ENCODE results near the gene NEUROD1.

DNA sequence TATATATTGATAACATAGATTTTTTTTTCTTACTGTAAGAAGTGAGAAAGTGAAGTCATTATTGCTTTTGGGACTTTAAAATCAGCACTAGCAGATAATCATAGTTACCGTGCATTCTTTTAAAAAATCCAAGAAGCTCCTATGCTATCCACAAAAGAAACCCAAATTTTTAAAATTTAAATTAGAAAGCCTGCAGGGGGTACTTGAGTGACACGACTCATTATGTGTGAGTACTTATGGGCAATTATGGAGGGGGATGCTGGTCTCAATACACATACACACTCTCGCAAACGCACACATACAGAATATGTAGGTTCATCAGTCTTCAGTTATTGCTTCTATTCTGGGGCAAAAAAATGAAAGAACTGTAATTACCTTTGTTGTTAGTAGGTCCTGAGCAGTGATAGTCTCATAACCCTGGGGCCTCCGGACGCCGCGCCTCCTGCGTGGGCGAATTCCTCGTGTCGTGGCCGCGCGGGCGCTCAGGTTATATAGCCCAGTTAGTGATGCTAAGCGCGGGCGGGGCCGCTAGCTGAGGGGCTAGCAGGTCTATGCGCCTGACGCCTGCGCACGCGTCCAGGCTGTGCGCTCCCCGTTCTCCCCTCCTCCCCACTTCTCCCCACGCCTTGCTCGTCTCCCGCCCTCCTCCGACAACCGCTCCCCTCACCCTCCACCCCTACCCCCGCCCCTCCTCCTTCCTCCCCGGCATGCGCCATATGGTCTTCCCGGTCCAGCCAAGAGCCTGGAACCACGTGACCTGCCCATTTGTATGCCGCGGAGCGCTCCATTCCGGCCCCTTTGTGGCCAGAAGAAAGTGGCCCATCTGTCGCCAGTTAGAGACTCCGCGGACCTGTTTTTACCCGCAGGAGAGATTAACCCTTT lies at the start of gene NEUROD1:
- TF ChIP-seq, protein P1, sequence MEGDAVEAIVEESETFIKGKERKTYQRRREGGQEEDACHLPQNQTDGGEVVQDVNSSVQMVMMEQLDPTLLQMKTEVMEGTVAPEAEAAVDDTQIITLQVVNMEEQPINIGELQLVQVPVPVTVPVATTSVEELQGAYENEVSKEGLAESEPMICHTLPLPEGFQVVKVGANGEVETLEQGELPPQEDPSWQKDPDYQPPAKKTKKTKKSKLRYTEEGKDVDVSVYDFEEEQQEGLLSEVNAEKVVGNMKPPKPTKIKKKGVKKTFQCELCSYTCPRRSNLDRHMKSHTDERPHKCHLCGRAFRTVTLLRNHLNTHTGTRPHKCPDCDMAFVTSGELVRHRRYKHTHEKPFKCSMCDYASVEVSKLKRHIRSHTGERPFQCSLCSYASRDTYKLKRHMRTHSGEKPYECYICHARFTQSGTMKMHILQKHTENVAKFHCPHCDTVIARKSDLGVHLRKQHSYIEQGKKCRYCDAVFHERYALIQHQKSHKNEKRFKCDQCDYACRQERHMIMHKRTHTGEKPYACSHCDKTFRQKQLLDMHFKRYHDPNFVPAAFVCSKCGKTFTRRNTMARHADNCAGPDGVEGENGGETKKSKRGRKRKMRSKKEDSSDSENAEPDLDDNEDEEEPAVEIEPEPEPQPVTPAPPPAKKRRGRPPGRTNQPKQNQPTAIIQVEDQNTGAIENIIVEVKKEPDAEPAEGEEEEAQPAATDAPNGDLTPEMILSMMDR (IDR thresholded peaks at IDR 0.05; ENCODE audit: borderline replicate concordance, extremely low read depth, low read length, poor library complexity, severe bottlenecking) = no peak
- no peak for TF ChIP-seq EZH2 (IDR thresholded peaks at IDR 0.05; ENCODE audit: borderline replicate concordance, low read depth, low read length, severe bottlenecking)

Data from DND-41 (cell line).